Measurements from ENCODE around the gene PMPCA. TPM values are rescaled to one million over a fixed set of nuclear protein-coding genes. Genes with fewer than 3 reads are reported as not detected.

Gene PMPCA
- polyA plus RNA-seq, 1 experiment, result 61.6 TPM

DNA sequence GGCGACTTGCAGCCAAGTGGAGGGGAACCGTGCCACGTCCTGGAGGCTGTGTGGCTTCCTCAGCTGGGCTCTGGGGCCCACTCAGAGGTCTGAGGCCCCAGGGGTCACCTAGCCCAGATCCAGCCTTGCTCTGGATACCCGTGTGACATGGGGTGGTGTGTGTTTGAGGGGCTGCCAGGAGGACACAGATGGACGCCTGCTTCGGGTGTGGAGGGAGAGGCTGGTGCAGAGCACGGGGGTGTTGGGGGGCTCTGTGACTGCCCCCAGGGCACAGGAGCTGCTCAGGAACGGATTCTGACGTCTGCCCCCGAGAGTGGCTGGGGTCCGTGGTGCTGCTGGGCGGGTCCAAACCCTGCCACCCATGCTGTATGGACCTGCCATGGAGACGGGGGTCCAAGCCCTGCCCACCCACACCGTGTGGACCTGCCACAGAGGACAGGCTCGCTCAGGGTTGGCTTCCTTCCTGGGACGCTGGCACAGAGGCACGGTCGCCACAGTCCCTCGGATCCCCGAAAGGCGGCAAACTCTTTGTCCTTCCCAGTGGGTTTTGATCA lies 18.7 kb downstream of the PMPCA start:
- CTCF ChIA-PET, result interaction anchor here (1.0 to 1.8 kb wide), 2 partner anchors 10 to 11 kb away, joined by 3 to 4 read pairs; no protein-coding TSS in a partner anchor
- TF ChIP-seq, protein P1, sequence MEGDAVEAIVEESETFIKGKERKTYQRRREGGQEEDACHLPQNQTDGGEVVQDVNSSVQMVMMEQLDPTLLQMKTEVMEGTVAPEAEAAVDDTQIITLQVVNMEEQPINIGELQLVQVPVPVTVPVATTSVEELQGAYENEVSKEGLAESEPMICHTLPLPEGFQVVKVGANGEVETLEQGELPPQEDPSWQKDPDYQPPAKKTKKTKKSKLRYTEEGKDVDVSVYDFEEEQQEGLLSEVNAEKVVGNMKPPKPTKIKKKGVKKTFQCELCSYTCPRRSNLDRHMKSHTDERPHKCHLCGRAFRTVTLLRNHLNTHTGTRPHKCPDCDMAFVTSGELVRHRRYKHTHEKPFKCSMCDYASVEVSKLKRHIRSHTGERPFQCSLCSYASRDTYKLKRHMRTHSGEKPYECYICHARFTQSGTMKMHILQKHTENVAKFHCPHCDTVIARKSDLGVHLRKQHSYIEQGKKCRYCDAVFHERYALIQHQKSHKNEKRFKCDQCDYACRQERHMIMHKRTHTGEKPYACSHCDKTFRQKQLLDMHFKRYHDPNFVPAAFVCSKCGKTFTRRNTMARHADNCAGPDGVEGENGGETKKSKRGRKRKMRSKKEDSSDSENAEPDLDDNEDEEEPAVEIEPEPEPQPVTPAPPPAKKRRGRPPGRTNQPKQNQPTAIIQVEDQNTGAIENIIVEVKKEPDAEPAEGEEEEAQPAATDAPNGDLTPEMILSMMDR (IDR thresholded peaks at IDR 0.05; ENCODE audit: insufficient read depth, low read depth, low read length), result no peak

DNA sequence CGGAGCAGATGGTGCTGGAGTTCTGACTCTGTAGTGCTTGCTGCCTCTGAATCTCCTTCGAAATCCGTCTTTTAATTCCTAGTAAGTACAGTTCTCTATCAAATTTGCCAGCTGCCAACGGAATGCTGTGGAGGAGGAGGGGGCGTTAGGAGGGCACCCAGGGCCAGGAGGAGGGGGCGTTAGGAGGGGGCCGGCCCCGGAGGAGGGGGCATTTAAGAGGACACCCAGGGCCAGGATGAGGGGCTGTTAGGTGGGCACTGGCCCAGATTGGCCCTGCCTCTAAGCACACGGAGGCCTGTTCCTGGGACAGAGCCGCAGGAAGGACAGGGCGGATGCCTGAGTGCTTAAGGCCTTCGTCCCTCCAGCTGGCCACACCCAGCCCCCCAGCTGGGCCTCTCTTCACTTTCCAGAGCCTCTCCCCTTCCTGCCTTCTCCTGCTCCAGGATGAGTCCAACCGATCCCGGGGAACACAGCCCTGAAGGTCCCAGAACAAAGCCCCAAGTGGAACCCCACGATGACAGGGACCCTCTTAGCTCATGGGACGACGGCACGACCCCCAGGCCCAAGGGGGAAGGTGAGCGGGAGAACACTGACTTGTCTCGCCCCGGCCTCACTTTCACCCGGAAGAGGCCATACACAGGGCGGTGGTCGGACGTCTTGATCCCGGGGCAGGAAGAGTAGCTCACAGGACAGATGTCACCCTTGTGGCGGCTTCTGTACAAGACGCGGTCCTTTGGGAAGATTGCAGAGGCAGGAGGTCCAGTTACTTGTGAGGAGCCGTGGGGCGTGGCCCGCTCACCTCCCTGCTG lies 19.4 kb downstream of the PMPCA start:
- no peak for DNase-seq (ENCODE audit: low read depth)
- TF ChIP-seq, protein P1 (IDR thresholded peaks at IDR 0.05; ENCODE audit: insufficient read depth, low read depth, low read length), result no peak
- CTCF ChIA-PET, result interaction anchor here (1.0 to 1.8 kb wide), 2 partner anchors 9 to 11 kb away, joined by 3 to 4 read pairs; no protein-coding TSS in a partner anchor
- H3K4me3 ChIP-seq (ENCODE audit: low read depth, low read length), result no peak overlapping the region
- no peaks in the 10 kb centered on the region for H3K27me3 ChIP-seq (ENCODE audit: control insufficient read depth, insufficient read depth, low read length)
- peaks cover 18% of the 10 kb centered on the region for H3K36me3 ChIP-seq (ENCODE audit: control insufficient read depth, insufficient read depth, low read length)
- POLR2A ChIA-PET, result no interaction called here

More for the DNA sequence above, 18.7 kb downstream of the PMPCA start:
- no peak for DNase-seq (ENCODE audit: low read depth)
- POLR2A ChIA-PET, result no interaction called here
- no peak overlapping the region for H3K4me3 ChIP-seq (ENCODE audit: low read depth, low read length)
- H3K36me3 ChIP-seq (ENCODE audit: control insufficient read depth, insufficient read depth, low read length), result peaks cover 18% of the 10 kb centered on the region
- H3K27me3 ChIP-seq (ENCODE audit: control insufficient read depth, insufficient read depth, low read length), result no peaks in the 10 kb centered on the region

DNA sequence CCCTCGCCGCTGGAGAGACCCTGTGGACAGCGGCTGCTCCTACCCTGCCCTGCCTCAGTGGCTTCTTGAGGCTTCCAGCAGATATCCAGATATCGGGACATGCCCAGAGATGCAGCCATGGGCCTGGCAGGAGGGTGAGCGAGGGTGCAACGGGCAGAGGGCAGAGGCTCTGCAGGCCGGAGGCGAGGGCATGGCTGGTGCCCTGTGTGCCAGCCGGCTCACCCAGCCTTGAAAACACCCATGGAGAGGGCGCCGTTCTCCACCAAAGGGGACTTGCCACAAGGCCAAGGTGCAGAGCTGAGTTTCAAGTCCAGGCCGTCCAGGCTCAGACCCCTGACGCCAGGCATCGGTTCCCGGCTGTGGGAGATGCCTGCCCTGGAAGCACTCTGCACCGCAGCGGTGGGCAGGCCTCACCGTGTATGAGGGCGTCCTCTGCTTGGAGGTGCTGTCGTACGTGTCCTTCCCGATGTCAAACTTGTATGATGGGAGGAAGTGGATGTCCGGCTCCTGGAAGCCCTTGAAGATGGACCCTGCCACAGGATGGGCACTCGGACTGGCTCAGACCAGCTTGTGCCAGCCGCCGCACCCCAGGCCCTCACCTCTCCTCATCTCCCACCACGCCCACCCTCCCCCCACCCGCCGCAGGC lies 20.3 kb downstream of the PMPCA start:
- ChIA-PET CTCF (interaction anchor here (1.8 kb wide), 1 partner anchor 10 kb away, joined by 4 read pairs; no protein-coding TSS in a partner anchor), POLR2A (no interaction called here)
- Histone ChIP-seq H3K4me3 (ENCODE audit: low read depth, low read length) (no peak overlapping the region), H3K36me3 (ENCODE audit: control insufficient read depth, insufficient read depth, low read length) (peaks cover 18% of the 10 kb centered on the region), H3K27me3 (ENCODE audit: control insufficient read depth, insufficient read depth, low read length) (no peaks in the 10 kb centered on the region)
- TF ChIP-seq, protein P1 (IDR thresholded peaks at IDR 0.05; ENCODE audit: insufficient read depth, low read depth, low read length), result no peak
- no peak for DNase-seq (ENCODE audit: low read depth)

DNA sequence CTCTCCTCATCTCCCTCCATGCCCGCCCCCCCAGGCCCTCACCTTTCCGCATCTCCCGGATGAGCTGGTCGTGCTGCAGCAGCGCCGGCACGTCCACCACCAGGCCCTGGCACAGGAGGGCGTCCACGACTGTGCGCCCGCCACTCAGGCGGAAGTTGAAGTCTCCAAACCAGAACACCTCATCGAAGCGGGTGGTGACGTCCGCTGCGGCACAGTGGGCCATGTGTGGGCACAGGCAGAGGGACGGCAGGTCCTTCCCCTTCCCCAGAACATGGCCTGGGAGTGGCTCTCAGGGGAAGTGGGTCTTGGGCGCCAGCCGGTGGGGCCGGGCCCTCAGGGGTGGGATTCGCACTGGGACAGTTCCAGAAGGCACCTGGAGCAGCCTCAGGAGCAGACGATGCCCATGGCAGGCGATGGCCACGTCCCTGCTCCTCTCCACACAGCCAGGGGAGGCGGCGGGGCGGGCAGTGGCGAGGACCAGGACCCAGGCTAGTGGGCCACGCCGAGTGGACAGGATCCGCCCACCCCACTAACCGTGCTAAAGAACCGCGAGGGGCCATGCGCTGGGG lies 21.4 kb downstream of the PMPCA start:
- ChIA-PET CTCF (no interaction called here), POLR2A (no interaction called here)
- DNase-seq (ENCODE audit: low read depth), result no peak
- no peak overlapping the region for H3K4me3 ChIP-seq (ENCODE audit: low read depth, low read length)
- H3K27me3 ChIP-seq (ENCODE audit: control insufficient read depth, insufficient read depth, low read length), result no peaks in the 10 kb centered on the region
- TF ChIP-seq, protein P1 (IDR thresholded peaks at IDR 0.05; ENCODE audit: insufficient read depth, low read depth, low read length), result no peak
- peaks cover 18% of the 10 kb centered on the region for H3K36me3 ChIP-seq (ENCODE audit: control insufficient read depth, insufficient read depth, low read length)

DNA sequence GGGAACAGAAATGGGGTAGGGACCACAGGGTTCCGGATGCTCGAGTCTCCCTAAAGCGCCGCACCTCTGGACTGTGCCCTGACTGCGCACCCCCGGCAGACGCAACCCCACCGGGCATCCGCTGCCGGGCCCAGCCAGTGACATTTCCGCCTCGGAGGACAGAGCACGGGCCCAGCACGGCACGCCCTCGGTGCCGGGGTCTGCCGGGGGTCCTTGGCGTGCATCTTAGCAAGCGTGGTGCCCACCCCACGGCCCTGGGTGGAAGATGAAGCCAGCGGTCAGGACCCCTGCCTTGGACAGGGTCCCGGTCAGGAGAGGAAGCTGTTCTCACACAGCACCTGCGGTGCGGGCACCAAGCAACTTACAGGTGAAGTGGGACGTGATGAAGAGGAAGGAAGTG lies 22.1 kb downstream of the PMPCA start:
- DNase-seq (ENCODE audit: low read depth), result no peak
- TF ChIP-seq, protein P1 (IDR thresholded peaks at IDR 0.05; ENCODE audit: insufficient read depth, low read depth, low read length), result no peak
- CTCF ChIA-PET, result interaction anchor here (0.5 kb wide), 1 partner anchor 13 kb away, joined by 3 read pairs; no protein-coding TSS in a partner anchor
- Histone ChIP-seq H3K4me3 (ENCODE audit: low read depth, low read length) (no peak overlapping the region), H3K36me3 (ENCODE audit: control insufficient read depth, insufficient read depth, low read length) (peaks cover 17% of the 10 kb centered on the region), H3K27me3 (ENCODE audit: control insufficient read depth, insufficient read depth, low read length) (no peaks in the 10 kb centered on the region)
- POLR2A ChIA-PET, result no interaction called here

All from BJ (cell line).